GM06990 (cell line): ENCODE results near the gene FCRLA.

Experiments used
- DNase-seq: peaks from one replicate; pipeline ENCODE4 v3.0.0-alpha.2; 2011; ENCODE audit not compliant: insufficient read length; ENCODE audit errors: extremely low read depth
- H3K27me3 ChIP-seq: replicated peaks from 2 replicates; pipeline ENCODE4 v1.6.0; 2011; ENCODE audit warnings: low read length; ENCODE audit not compliant: control insufficient read depth, insufficient read depth
- H3K36me3 ChIP-seq: 2 replicates; pipeline ENCODE4 v1.5.1; 2011; ENCODE audit warnings: low read length; ENCODE audit not compliant: control insufficient read depth, insufficient read depth
- H3K4me3 ChIP-seq: replicated peaks from 2 replicates; pipeline ENCODE4 v1.5.1; 2011; ENCODE audit warnings: low read depth, mild to moderate bottlenecking, control low read depth, low read length
- CTCF ChIP-seq: IDR thresholded peaks from 2 replicates; pipeline ENCODE4 v1.5.1; 2011; ENCODE audit warnings: low read length, control low read depth, mild to moderate bottlenecking, inconsistent platforms; ENCODE audit not compliant: insufficient read depth, poor library complexity, severe bottlenecking

FCRLA gene

GRCh38 chr1:161702250-161702649, 4.8 kb upstream of the FCRLA start:
- H3K27me3 ChIP-seq: no peaks in the 10 kb centered on the region
- no peak for DNase-seq
- H3K36me3 ChIP-seq: no peaks in the 10 kb centered on the region
- H3K4me3 ChIP-seq: no peak overlapping the region
- no peak for TF ChIP-seq CTCF

GRCh38 chr1:161705537-161705936, 1.5 kb upstream of the FCRLA start:
- Histone ChIP-seq H3K4me3 (no peak overlapping the region), H3K36me3 (peaks cover 2% of the 10 kb centered on the region), H3K27me3 (no peaks in the 10 kb centered on the region)
- TF ChIP-seq CTCF: no peak
- DNase-seq: peak; percentile 58

GRCh38 chr1:161706113-161706481, 932 bp upstream of the FCRLA start:
- DNase-seq: no peak
- TF ChIP-seq CTCF: no peak
- Histone ChIP-seq H3K36me3 (peaks cover 8% of the 10 kb centered on the region), H3K4me3 (no peak overlapping the region), H3K27me3 (no peaks in the 10 kb centered on the region)

GRCh38 chr1:161707503-161707902, 474 bp downstream of the FCRLA start:
- TF ChIP-seq CTCF: no peak
- Histone ChIP-seq H3K36me3 (peaks cover 19% of the 10 kb centered on the region), H3K4me3 (peak overlapping the region; percentile 70)

GRCh38 chr1:161709373-161709772, 2.3 kb downstream of the FCRLA start:
- TF ChIP-seq CTCF: no peak
- DNase-seq: no peak
- Histone ChIP-seq H3K36me3 (peaks cover 22% of the 10 kb centered on the region), H3K27me3 (no peaks in the 10 kb centered on the region), H3K4me3 (peak overlapping the region; percentile 70)

More at GRCh38 chr1:161707503-161707902, 474 bp downstream of the FCRLA start:
- DNase-seq: no peak
- H3K27me3 ChIP-seq: no peaks in the 10 kb centered on the region

- Histone ChIP-seq H3K36me3 (peaks cover 22% of the 10 kb centered on the region), H3K4me3 (no peak overlapping the region), H3K27me3 (no peaks in the 10 kb centered on the region)
- no peak for DNase-seq
- TF ChIP-seq CTCF: no peak
Measured at GRCh38 chr1:161710560-161710959, 3.5 kb downstream of the FCRLA start.
